ENCODE results near the gene TTC7B.

- TF ChIP-seq ZNF274 (IDR thresholded peaks at IDR 0.05; ENCODE audit: low read depth, low read length) = no peak
- no peak for TF ChIP-seq SUZ12 (IDR thresholded peaks at IDR 0.05; ENCODE audit: extremely low read depth, insufficient read depth, insufficient read length)
These were observed 28.2 kb downstream of the TTC7B start for GRCh38 chr14:90788031-90788430.

Data from NT2/D1 (cell line).